Measurements from ENCODE around the gene ACBD3. TPM values are rescaled to one million over a fixed set of nuclear protein-coding genes. Genes with fewer than 3 reads are reported as not detected.

The ACBD3 gene
- polyA plus RNA-seq, 1 experiment: 22.8 TPM

DNA sequence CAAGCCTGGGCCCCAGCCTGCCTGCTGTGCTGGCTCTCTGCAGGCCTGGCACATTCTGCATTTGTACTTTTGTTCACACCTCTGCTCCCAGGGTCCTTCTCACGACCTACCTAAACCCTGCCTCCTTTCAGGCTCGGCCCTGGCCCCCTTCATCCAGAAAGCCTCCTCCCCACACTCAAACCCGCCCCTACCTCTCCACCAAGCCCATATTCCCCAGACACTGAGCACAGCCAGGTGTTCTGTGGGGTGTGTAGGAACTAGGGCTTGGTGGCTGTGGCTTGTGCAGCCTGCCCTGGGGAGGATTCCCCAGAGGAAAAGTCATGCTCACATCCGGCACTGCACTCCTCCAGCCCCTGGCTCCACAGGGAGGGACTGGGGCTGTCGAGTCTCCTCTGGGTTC lies 28.7 kb upstream of the ACBD3 start:
- H3K36me3 ChIP-seq (ENCODE audit: control insufficient read depth, insufficient read depth, low read length): no peaks in the 10 kb centered on the region
- H3K27me3 ChIP-seq (ENCODE audit: control insufficient read depth, insufficient read depth, low read length): peaks cover 1% of the 10 kb centered on the region
- ChIA-PET POLR2A (no interaction called here), CTCF (interaction anchor here (0.9 kb wide), 1 partner anchor 12 kb away, joined by 3 read pairs; no protein-coding TSS in a partner anchor)
- H3K4me3 ChIP-seq (ENCODE audit: low read depth, low read length): no peak overlapping the region
- no peak for TF ChIP-seq CTCF (IDR thresholded peaks at IDR 0.05; ENCODE audit: insufficient read depth, low read depth, low read length)
- no peak for DNase-seq (ENCODE audit: low read depth)

- Histone ChIP-seq H3K36me3 (ENCODE audit: control insufficient read depth, insufficient read depth, low read length) (no peaks in the 10 kb centered on the region), H3K4me3 (ENCODE audit: low read depth, low read length) (no peak overlapping the region), H3K27me3 (ENCODE audit: control insufficient read depth, insufficient read depth, low read length) (peaks cover 8% of the 10 kb centered on the region)
- ChIA-PET POLR2A (no interaction called here), CTCF (interaction anchor here (0.6 to 3.7 kb wide), 3 partner anchors 87 to 706 kb away, joined by 3 to 9 read pairs (median 3); no protein-coding TSS in a partner anchor)
- no peak for TF ChIP-seq CTCF (IDR thresholded peaks at IDR 0.05; ENCODE audit: insufficient read depth, low read depth, low read length)
- no peak for DNase-seq (ENCODE audit: low read depth)
Observed at GRCh38 chr1:226212545-226212944, 26.0 kb upstream of the ACBD3 start.

DNA sequence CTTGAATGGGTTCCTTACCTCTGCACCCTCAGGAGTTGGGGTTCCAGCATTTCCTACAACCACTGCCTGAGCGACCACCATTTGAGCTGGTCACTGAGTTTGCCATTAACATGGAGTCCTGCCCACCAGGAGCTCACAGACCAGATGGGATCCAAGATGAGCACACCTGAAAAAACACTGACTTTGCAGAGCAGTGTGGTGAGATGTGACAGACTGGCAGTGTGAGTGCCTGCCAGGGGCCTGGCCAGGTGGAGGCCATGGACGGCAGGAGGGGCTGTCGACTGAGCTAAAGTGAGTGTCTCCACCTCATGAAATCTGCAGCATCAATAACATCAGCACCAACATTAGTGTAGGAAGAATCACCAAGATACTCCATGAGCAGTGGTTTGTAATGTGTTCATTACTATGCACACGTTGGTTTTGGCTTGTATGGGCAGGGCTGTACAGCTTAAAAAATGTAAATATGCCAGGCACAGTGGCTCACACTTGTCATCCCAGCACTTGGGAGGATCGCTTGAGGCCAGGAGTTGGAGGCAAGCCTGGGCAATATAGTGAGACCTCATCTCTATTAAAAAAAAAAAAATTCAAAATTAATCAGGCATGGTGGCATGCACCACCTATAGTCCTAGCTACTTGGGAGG lies 24.8 kb upstream of the ACBD3 start:
- CTCF ChIA-PET: interaction anchor here (0.7 to 3.7 kb wide), 3 partner anchors 14 to 86 kb away, joined by 3 to 9 read pairs (median 5); no protein-coding TSS in a partner anchor
- Histone ChIP-seq H3K27me3 (ENCODE audit: control insufficient read depth, insufficient read depth, low read length) (peaks cover 8% of the 10 kb centered on the region), H3K4me3 (ENCODE audit: low read depth, low read length) (no peak overlapping the region), H3K36me3 (ENCODE audit: control insufficient read depth, insufficient read depth, low read length) (no peaks in the 10 kb centered on the region)
- POLR2A ChIA-PET: interaction anchor here (0.5 kb wide), 1 partner anchor 196 kb away, joined by 5 read pairs; no protein-coding TSS in a partner anchor
- DNase-seq (ENCODE audit: low read depth): no peak
- no peak for TF ChIP-seq CTCF (IDR thresholded peaks at IDR 0.05; ENCODE audit: insufficient read depth, low read depth, low read length)

DNA sequence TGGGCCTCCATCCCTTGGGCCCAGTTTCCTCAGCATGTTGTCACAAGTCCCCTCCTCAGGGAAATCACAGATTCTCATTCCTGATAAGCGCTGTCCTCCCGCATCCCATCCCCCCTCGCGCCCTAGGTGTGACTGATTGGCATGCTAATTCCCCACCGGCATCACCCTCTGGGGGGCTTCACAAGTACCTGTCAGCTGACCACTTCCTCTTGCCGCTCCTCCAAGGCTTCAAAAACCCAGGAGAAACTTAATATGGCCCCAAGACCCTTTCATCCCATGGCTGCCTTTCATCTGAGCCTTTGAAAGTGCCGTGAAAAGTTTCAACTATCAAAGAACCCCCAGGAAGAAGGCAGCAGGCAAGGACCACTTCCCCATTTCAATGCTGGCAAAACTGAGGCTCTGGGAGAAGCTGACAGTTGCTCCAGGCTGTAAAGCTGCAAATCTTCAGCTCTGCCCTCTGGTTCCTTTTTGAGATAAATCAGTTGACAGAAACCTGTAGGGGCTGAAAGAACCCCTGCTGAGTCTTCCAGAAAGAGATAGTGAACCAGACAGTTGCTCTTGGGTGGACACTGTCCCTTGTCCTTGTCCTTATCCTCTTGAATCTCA lies 24.1 kb upstream of the ACBD3 start:
- Histone ChIP-seq H3K36me3 (ENCODE audit: control insufficient read depth, insufficient read depth, low read length) (no peaks in the 10 kb centered on the region), H3K4me3 (ENCODE audit: low read depth, low read length) (no peak overlapping the region), H3K27me3 (ENCODE audit: control insufficient read depth, insufficient read depth, low read length) (peaks cover 8% of the 10 kb centered on the region)
- TF ChIP-seq CTCF (IDR thresholded peaks at IDR 0.05; ENCODE audit: insufficient read depth, low read depth, low read length): no peak
- ChIA-PET POLR2A (interaction anchor here (0.5 kb wide), 1 partner anchor 196 kb away, joined by 5 read pairs; no protein-coding TSS in a partner anchor), CTCF (interaction anchor here (0.7 to 3.7 kb wide), 3 partner anchors 14 to 85 kb away, joined by 3 to 9 read pairs (median 5); no protein-coding TSS in a partner anchor)
- DNase-seq (ENCODE audit: low read depth): no peak

DNA sequence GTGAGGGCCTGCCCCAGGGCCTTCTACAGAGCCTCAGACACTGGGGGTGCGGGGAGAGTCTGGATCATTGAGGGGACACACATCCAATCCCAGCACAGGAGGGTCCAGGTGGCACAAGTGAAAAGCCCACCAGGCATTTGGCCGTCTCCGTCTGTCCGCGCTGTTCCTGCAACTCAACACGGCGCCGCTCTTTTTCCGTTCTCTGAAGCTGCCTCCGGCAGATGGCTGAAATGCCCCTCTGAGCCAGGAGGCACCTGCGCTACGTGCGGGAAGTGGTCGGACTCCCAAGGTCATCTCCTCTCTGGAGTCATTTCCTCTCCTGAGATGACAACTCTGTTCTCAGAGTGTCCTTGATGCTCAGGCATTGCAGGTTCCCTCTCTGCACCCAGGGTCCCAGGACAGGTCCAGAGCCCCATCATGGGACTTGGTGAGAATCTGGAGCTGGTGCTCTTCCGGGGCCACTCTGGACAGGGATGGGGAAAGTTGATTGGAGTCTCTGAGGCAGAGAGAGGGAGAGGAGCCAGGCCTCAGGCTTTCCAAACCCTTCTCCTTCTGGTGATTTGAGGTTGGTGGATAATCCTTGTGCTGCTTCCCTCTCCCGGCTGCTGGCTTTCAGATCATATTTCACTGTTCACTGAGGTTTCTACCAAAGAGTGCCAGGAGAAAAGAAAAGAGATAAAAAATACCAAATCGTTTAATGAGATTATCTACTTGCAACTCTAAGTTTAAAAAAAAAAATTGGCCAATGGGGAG lies 22.9 kb upstream of the ACBD3 start:
- POLR2A ChIA-PET: no interaction called here
- TF ChIP-seq CTCF (IDR thresholded peaks at IDR 0.05; ENCODE audit: insufficient read depth, low read depth, low read length): no peak
- CTCF ChIA-PET: interaction anchor here (1.5 kb wide), 1 partner anchor 84 kb away, joined by 3 read pairs; no protein-coding TSS in a partner anchor
- H3K4me3 ChIP-seq (ENCODE audit: low read depth, low read length): no peak overlapping the region
- H3K36me3 ChIP-seq (ENCODE audit: control insufficient read depth, insufficient read depth, low read length): no peaks in the 10 kb centered on the region
- peaks cover 8% of the 10 kb centered on the region for H3K27me3 ChIP-seq (ENCODE audit: control insufficient read depth, insufficient read depth, low read length)
- DNase-seq (ENCODE audit: low read depth): no peak

Data from BJ (cell line).